Stomach (tissue), 4 donors: Measurements from ENCODE around the gene EWSR1.

Source experiments
- CTCF ChIP-seq, 7 experiments: fragments of 450-650 bp in 4 of 7; fragments of 200-600 bp in 3 of 7; sonication (generic) in 3 of 7; IDR thresholded peaks; one replicate each; pipeline ENCODE4 v1.5.1; 2016 to 2019; ENCODE audit warnings: antibody characterized with exemption in 7 of 7, control low read depth in 2 of 7, mild to moderate bottlenecking in 1 of 7
- POLR2AphosphoS5 ChIP-seq, 3 donors: sonication (generic); formaldehyde crosslinking; IDR thresholded peaks; one replicate each; pipeline ENCODE4 v1.6.1; 2016; ENCODE audit warnings: antibody characterized with exemption in 3 of 3

DNA sequence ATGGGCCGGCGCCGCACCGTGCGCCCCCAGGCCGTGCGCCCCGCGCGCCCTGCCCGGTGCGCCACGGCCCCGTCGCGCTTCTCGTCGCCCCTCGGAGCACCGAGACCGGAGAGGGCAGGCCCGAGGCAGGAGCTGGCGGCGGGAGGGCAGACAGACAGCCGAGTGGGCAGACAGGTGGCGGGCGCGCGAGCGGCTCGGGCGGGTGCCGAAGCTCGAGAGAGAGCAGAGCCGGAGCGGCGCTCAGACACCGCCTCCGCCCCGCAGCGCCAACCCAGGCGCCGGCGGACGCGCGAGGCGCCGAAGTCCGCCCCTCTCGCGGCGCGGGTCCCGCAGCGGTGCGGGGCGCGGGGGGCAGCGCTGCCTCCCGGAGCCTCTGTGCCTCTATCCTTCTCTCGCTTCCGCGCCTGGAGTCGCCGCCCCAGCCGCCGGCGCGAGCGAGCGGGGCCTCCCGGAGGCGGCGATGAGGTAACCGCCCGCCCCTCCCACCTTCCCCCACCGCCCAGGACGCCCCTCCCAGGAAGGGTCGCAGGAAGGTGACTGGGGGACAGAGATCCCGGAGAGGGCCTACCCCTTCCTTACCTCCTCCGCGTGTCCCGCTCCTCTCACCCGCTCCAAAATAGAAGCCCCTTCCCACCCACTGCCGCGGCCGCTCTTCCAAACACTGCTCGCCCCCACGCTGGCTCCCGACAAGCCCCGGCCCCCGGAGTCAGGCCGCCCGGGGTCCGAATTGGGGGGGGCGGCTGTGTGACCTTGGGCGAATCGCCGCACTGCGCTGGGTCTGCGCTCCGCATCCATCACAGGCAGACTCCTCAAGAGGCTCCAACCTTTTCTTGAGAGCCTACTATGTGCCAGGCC, 47.4 kb downstream of the EWSR1 start, which contains the start of gene RASL10A:
- TF ChIP-seq CTCF (IDR thresholded peaks at IDR 0.05) (no peak), POLR2AphosphoS5 (IDR thresholded peaks at IDR 0.05) (no peak)
